GM23248 (cell line): ENCODE data around the gene DDX11.
"Not testable (repeated sequence)": the region's sequence is repeated elsewhere in the genome, so short reads cannot be mapped to it uniquely, and the experiment has no call there.

Source experiments
- EZH2 ChIP-seq: fragments of 200-600 bp; sonication (generic); IDR thresholded peaks from 2 replicates; pipeline ENCODE4 v1.6.1; 2018; ENCODE audit warnings: antibody characterized with exemption, mild to moderate bottlenecking; ENCODE audit not compliant: insufficient read depth, poor library complexity, severe bottlenecking
- EZH2phosphoT487 ChIP-seq: fragments of 200-600 bp; sonication (generic); IDR thresholded peaks from 2 replicates; pipeline ENCODE4 v1.6.1; 2018; ENCODE audit warnings: antibody characterized with exemption, moderate library complexity, mild to moderate bottlenecking, low read depth; ENCODE audit not compliant: insufficient read depth

- TF ChIP-seq EZH2, EZH2phosphoT487: not testable (repeated sequence)
These were observed 12.4 kb downstream of the DDX11 start for GRCh38 chr12:31086032-31086431.
